ENCODE measurements around the gene EFCAB10. TPM values are rescaled to one million over a fixed set of nuclear protein-coding genes. Genes with fewer than 3 reads are reported as not detected.
"Not testable (repeated sequence)": the region's sequence is repeated elsewhere in the genome, so short reads cannot be mapped to it uniquely, and the experiment has no call there.

The EFCAB10 gene
- total RNA-seq, 1 donor from 2014 or later = not detected

DNA sequence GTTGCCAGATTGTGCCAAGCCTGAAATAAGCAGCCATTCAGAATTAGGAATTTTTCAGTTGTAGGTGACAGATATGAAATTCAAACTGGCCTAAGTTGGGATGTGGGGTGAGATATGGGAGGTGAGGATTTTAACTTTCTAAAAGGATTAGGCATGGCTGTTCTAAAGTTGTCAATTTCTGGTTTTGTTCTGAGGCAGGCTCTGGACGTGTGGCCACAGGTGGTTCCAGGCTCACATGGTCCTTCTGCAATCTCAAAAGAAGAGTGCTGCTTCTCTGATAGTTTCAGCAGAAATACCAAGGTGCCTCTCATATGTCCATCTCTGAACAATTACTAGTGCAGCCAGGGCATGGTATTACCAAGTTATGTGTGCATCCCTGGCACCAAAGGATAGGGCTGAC lies 21.4 kb downstream of the EFCAB10 start:
- no peak for ATAC-seq
- DNase-seq = no peak
- intact Hi-C loops (cut with micrococcal nuclease) = no loop called here

DNA sequence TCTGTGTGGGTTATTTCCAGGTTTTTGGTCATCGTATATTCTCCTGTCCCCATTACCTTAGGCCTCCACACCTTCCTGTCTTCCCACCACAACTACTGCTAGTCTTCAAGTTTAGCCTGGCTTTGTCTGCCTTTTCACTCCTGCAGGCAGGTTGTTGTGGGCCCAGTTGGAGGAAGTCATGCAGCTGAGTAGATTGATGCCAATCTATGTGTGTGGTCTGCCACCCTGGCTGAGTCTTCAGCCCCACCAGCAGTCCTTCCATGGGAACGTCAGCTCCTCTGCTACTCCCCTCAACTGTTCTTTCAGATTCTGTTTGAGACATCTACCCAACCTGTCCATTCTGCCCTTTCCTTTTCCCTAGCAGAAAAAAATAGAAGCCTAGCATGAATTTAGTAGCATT lies 43.0 kb downstream of the EFCAB10 start:
- ATAC-seq (no peak), DNase-seq (no peak)
- intact Hi-C loops (cut with micrococcal nuclease) = no loop called here

DNA sequence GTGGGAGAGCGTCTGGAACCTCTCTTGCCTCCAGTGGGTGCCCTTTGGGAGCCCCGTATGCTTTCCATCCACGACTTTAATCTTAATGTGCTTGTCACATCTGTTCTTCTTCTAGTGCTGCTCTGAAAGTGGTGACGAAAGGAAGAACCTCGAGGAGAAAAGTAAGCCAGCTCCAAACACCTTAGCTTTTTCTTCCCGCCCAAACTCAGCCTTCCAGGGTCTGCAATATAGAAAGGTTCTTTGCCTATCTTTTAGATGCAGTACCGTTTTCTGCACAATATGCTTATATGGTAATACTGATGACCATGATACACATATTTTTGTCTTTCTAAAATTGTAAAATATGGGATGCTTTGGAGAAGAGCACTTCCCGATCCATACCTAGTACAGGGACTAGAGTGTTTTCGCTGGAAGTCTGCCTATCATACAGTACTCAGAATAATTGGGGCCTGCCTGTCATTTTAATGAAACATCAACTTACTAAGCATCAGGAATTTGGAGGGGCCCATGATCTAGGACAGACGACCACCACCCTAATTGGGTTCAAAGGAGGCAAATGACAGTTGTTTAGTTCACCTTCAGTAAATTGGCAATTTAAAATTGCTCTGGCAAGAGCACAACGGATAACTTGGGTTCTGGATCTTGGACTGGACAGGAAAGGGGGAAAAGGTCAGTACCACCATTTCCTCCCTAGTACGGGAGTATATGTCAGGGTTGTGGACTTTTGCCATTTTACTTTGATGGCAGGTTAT lies 48.4 kb downstream of the EFCAB10 start:
- ATAC-seq = no peak
- intact Hi-C loops (cut with micrococcal nuclease) = no loop called here

DNA sequence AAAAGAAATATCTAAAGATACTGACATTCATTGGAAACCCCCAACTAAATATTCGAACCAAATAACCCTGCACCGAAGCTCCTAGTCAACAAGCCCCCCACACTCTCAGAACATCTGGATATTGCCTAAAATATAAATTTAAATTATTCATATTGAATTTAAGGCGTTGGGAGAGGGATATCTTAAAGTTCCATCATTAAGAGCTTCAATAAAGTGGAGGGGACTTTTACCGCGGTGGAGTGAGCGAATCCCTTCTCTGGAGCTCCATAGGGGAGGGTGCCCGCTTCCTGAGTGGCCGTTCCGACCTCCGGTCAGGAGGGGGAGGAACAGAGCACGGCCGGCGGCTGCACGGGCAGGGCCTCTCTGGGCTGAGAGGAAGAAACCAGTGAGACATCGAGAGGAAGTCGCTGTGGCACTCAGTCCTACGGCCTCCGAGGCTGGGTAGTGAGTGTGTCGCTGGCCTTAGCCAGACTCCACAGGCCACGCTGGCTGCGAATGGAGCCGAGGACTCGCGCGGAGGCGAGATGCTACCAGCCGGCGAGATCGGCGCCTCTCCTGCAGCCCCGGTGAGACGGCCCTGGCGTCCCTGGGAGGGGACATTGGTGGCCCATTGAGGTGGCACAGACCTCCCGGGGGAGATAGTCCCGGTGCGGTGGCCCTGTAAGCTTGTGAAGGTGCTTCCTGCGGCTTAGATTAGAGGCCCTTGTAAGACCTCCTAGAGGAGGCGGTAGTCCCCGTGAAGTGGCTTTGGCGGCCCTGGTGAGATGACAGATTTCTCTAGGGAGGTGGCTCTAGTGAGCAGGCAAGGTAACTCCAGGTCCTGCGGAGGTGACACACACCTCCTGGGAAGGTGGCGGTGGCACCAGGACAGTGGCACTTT lies 49.3 kb downstream of the EFCAB10 start, which contains the start of gene RINT1:
TSS of gene RINT1 (plus strand) at position 410 of the 880 bp plus-strand sequence. CDS start at position 525, 115 bp downstream.
- DNase-seq (peak; percentile 93), ATAC-seq (peak; percentile 100)
- intact Hi-C loops (cut with micrococcal nuclease) = no loop called here

More for the DNA sequence above, 48.4 kb downstream of the EFCAB10 start:
- DNase-seq = no peak

DNA sequence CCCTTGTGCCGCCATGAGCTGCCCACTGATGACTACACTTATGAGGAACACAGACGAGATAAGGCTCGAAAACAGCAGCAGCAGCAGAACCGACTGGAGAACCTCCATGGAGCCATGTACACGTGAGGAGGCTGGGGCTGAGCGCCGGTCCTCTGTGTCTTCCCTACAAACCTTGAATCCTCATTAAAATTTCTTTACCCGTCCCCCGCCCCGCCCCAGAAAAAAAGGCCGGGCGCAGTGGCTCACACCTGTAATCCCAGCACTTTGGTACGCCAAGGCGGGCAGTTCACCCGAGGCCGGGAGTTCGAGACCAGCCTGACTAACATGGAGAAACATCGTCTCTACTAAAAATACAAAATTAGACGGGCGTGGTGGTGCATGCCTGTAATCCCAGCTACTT lies 50.7 kb downstream of the EFCAB10 start:
- intact Hi-C loops (cut with micrococcal nuclease) = no loop called here
- no peak for DNase-seq

DNA sequence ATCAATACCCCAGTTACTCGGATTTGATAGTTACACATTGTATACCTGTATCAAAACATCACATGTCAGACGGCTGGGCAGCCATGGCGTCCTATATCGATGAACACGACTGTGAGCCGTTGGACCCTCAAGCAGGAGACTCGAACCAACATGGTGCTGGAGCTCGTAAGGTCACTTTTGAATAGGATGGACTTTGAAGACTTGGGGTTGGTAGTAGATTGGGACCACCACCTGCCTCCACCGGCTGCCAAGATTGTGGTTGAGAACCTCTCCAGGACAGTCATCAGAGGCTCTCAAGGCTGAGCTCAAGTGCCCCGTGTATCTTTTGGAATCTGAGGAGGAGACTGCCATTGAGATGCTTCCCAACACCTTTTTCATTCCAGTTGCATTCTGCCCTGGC lies 51.2 kb downstream of the EFCAB10 start:
- intact Hi-C loops (cut with micrococcal nuclease) = no loop called here
- no peak for DNase-seq
- ATAC-seq = no peak

More for the DNA sequence above, 50.7 kb downstream of the EFCAB10 start:
- ATAC-seq = no peak

DNA sequence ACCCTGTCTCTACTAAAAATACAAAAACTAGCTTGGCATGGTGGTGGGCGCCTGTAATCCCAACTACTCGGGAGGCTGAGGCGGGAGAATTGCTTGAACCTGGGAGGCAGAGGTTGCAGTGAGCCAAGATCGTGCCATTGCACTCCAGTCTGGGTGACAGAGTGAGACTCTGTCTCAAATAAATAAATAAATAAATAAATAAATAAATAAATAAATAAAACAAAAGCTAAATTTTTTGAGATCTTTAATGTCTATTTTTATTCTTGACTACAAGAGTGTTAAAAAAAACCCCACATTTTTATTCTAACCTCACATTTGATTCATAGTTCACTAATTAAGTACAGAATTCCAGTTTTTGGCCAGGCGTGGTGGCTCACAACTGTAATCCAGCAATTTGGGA lies 53.6 kb downstream of the EFCAB10 start:
- ATAC-seq; intact Hi-C loops (cut with micrococcal nuclease); DNase-seq: not testable (repeated sequence)

DNA sequence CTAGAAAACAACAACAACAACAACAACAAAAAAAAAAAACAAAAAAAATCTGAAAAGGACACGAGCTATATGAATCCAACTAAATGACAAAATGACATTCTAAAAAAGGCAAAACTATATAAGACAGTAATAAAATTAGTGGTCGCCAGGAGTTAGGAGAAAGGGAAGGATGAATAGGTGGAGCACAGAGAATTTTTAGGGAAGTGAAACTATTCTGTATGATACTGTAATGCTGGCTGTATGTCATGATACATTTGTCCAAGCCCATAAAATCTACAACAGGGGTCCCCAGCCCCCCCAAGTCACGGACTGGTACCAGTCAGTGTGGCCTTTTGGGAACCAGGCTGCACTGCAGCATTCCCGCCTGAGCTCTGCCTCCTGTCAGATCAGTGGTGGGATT lies 56.5 kb downstream of the EFCAB10 start:
- ATAC-seq (no peak), DNase-seq (no peak)
- intact Hi-C loops (cut with micrococcal nuclease) = no loop called here

DNA sequence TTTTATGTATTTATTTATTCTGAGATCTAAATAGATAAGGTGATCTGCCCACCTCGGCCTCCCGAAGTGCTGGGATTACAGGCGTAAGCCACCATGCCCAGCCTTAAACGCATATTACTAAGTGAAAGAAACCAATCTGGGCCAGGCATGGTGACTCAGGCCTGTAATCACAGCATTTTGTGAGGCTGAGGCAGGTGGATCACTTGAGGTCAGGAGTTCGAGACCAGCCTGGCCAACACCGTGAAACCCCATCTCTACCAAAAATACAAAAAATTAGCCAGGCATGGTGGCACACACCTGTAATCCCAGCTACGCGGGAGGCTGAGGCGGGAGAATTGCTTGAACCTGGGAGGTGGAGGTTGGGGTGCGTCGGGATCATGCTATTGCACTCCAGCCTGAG lies 56.9 kb downstream of the EFCAB10 start:
- ATAC-seq; DNase-seq; intact Hi-C loops (cut with micrococcal nuclease): not testable (repeated sequence)

DNA sequence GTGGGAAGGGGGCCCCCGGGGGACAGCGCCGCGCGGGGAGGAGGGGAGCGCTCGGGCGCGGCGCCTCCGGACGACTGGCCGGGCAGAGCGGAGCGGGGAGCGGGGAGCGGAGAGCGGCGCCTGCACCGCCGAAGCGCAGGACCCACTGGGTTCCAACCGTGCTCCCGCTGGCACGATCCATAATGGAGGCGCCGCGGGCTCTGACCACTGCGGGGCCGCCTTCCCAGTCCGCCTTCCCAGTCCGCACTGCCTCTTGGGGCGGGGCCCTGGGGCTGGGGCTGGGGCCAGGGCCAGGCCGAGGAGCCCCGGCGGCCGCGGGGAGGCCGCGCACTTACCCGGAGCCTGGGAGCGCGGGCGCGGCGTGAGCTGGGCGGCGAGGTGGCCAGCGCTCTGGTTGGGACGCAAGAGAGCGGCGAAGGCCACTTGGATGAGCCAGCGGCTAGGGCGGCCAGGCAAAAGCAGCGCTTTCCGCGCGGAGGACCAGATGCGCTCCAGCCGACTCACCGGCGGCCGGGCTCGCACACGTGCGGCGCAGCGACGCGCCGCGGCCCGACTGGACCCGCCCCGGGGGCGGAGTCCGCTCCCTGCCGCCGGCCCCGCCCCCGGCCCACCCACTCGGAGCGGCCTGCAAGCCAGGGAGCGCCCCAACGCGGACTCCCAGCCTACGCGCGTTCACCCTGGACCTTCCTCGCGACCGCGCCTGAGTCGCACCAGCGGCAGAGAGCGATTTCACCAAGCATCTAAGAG lies 59.4 kb downstream of the EFCAB10 start, which contains the start of gene PUS7:
TSS of gene PUS7 (minus strand) at position 555 of the 747 bp plus-strand sequence. CDS start 13,759 bp downstream, outside the sequence.
- peak; percentile 94 for DNase-seq
- intact Hi-C loops (cut with micrococcal nuclease) = no loop called here

DNA sequence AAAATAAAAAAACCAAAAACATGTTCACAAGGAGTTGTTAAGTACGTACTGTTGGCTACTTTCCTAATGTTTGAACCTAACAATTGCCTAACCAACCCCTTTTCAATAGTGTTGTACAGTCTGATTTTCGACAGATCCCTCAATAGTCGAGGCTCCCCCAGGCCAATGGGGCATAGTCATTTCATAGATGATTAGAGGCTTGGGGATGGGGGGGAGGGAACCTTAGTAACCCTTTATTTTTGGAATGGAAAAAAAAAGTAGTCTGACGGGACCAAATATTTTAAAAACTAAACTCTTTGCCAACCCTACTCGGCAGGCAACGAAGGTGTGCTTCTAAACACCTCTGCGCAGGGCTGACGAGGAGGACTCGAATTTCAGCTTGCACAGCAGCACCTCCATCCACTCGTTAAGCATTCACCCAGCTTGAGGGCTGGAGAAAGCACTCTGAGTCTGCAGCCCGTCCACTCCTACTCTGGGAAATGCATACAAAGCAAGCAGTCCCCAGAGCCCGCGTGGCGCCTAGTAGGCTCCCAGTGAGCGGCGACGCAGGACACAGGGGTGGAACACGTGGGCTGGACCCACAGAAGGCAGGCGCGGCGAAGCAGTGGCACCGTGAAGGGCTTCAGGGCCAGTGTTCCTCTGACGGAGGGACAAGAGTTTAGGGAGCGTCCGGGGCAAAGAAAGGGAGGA lies 60.1 kb downstream of the EFCAB10 start:
- peak; percentile 67 for ATAC-seq
- peak; percentile 79 for DNase-seq

More for the DNA sequence above, 59.4 kb downstream of the EFCAB10 start, which contains the start of gene PUS7:
- ATAC-seq = peak; percentile 97

DNA sequence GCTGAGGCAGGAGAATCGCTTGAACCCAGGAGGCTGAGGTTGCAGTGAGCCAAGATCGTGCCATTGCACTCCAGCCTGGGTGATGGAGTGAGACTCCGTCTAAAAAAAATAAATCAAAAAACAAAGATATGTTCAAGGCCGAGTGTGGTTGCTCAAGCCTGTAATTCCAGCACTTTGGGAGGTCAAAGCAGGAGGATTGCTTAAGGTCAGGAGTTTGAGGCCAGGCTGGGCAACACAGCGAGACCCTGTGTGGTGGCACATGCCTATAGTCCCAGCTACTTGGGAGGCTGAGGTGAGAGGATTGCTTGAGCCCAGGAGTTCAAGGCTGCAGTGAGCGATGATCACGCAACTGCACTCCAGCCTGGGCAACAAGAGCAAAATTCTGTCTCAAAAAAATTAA lies 60.7 kb downstream of the EFCAB10 start:
- intact Hi-C loops (cut with micrococcal nuclease) = not testable (repeated sequence)

More for the DNA sequence above, 60.1 kb downstream of the EFCAB10 start:
- intact Hi-C loops (cut with micrococcal nuclease) = no loop called here

DNA sequence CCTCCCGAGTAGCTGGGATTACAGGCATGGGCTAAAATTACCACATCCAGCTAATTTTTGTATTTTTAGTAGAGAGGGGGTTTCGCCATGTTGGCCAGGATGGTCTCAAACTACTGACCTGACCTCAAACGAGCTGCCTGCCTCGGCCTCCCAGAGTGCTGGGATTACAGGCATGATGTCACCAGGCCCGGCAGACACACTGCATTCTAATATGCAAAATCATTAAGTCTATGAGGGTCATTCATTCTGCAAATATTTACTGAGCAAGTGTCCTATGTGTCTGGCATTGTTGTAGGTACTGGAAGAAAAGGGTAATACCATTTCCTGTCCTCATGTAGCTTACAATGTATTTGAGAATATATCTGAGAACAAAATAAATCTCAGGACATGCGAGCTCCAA lies 61.9 kb downstream of the EFCAB10 start:
- ATAC-seq (no peak), DNase-seq (no peak)
- intact Hi-C loops (cut with micrococcal nuclease) = no loop called here

More for the DNA sequence above, 60.7 kb downstream of the EFCAB10 start:
- not testable (repeated sequence) for ATAC-seq, DNase-seq

DNA sequence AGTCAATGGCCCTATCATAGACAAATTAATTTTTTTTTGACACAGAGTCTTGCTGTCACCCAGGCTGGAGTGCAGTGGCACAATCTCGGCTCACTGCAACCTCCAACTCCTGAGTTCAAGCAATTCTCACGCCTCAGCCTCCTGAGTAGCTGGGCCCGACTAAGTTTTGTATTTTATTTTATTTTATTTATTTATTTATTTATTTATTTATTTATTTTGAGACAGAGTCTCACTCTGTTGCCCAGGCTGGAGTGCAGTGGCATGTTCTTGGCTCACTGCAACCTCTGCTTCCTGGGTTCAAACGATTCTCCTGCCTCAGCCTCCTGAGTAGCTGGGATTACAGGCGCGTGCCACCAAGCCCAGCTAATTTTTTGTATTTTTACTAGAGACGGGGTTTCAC lies 65.7 kb downstream of the EFCAB10 start:
- ATAC-seq; DNase-seq; intact Hi-C loops (cut with micrococcal nuclease): not testable (repeated sequence)

Other genes with a start within 250 kb of the EFCAB10 start
- 29.1 TPM for gene SRPK2, start 192.6 kb downstream of the EFCAB10 start, total RNA-seq
- 3.7 TPM for gene PUS7, start 59.2 kb downstream of the EFCAB10 start, total RNA-seq
- gene RINT1, start 49.3 kb downstream of the EFCAB10 start, total RNA-seq = 14.5 TPM

Measured in left ventricle myocardium superior (tissue), 1 donor.